Activated naive CD4-positive, alpha-beta T cell treated with anti-CD3 and anti-CD28 coated beads, Interleukin-2, amount 50 U/mL, for 24 hours (primary cell): ENCODE data around the gene RTP5.

Experiments used
- H3K27ac Mint-ChIP-seq: one replicate; pipeline ENCODE4 v1.8.0; 2021; ENCODE audit warnings: mild to moderate bottlenecking, mixed read lengths
- H3K27me3 Mint-ChIP-seq: one replicate; pipeline ENCODE4 v1.8.0; 2021; ENCODE audit warnings: mixed read lengths
- H3K36me3 Mint-ChIP-seq: one replicate; pipeline ENCODE4 v1.8.0; 2021; ENCODE audit warnings: mixed read lengths
- H3K4me1 Mint-ChIP-seq: one replicate; pipeline ENCODE4 v1.8.0; 2021; ENCODE audit warnings: mixed read lengths
- H3K4me3 Mint-ChIP-seq: one replicate; pipeline ENCODE4 v1.8.0; 2021; ENCODE audit warnings: mild to moderate bottlenecking, mixed read lengths
- H3K9me3 Mint-ChIP-seq: one replicate; pipeline ENCODE4 v1.8.0; 2021; ENCODE audit warnings: mixed read lengths

RTP5 gene

DNA sequence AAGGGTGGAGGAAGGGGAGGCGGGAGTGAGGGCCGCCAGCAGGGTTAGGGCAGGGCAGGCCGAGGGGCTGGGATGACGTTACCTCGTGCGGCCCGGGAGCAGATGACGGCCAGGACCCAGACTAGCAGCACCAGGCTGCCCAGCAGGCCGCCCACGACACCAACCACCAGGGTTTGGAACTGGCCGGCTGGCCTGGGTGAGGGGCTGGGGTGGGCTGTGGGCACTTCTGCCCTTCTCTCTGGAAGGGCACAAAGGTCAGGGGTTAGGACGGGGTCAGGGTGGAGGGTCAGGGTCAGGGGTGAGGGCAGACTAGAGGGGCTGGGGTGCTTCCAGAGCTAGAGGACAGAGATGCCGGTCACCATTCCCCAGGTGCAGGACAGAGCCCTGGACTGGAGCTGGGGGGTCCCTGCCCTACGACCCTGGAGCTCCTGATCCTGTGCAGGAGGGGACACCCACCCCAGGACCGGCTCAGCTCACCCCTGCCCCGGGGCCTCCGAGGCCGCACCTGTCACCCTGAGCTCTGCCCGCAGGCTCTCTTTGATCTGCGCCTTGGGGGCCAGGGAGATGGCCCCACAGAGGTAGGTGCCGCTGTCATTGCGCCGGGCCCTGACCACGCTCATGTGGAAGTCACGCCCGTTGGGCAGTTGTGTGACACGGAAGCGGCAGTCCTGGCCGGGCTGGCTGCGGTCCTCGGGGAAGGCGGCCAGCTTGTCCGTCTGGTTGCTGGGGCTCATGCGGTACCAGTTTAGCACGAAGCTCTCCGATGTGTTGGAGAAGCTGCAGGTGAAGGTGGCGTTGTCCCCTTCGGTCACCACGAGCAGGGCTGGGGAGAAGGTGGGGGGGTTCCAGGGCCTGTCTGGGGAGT, 17.2 kb upstream of the RTP5 start:
- Mint-ChIP-seq H3K27ac (no peak overlapping the region), H3K36me3 (no peaks in the 10 kb centered on the region), H3K27me3 (no peaks in the 10 kb centered on the region), H3K4me1 (peaks cover 6% of the 10 kb centered on the region), H3K4me3 (no peak overlapping the region), H3K9me3 (no peaks in the 10 kb centered on the region)

DNA sequence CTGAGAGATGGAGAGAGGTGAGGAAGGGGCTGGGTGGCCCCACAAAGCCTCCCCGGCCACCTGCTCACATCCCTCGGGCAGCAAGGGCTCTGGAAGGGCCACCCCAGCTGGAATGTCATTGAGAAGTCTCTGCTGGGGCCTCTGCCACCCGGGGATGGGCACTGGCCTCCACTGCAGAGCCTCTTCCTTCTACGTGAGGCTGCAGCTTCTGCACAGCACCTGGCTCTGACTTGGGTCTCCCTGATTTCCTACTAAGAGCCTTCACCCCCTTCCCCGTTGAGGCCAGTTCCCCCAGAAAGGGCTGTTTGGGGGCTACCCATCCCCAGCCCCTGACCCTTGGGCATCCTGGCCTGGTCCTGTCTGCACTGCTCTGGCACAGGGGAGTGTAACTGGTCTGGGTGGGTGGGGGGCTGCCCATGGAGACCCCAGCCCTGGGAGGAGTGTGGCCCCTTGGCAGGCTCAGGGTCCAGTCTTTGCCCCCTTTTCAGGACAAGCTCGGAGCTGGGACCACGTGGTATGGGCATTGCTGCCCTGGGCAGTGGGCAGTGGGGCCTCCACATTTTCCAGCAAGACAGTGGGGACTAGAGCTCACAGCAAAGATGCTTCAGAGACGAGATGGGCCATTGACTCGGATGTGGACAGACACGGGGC, 16.4 kb upstream of the RTP5 start:
- no peaks in the 10 kb centered on the region for H3K27me3 Mint-ChIP-seq
- no peaks in the 10 kb centered on the region for H3K9me3 Mint-ChIP-seq
- H3K36me3 Mint-ChIP-seq = no peaks in the 10 kb centered on the region
- H3K4me3 Mint-ChIP-seq = no peak overlapping the region
- peaks cover 9% of the 10 kb centered on the region for H3K4me1 Mint-ChIP-seq
- no peak overlapping the region for H3K27ac Mint-ChIP-seq

DNA sequence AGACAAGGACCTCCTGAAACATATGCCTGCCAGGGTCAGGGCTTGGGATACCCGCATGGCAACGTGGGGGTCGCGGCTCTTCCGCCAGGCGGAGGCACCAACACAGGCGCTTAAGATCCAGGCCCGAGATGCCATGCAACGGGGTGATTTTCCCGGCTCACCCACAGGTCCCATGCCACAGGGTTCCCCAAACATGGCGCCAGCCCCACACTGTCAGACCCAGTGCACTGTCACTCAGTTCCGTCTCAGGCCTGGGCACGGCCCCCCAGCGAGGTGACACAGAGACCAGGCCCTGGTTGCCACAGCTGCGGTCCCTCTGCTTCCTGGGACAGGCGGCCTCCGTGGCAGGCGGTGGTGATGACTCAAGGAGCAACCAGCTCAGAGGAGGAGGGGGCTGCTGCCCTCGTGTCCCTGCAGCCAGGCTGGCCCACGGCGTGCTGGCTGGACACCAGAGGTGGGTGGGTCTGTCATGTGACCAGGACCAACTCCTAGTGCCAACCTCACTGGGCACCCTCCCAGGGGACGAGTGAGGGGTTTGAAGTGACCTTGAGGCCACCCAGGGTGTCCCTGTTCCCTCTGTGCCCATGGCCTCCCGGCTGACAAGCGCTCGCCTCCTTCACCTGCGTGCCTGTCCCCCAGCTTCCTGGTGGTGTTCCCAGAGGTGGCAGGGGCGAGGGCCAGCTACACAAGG, 15.7 kb upstream of the RTP5 start:
- Mint-ChIP-seq H3K4me1 (peaks cover 11% of the 10 kb centered on the region), H3K36me3 (no peaks in the 10 kb centered on the region), H3K4me3 (no peak overlapping the region), H3K27me3 (no peaks in the 10 kb centered on the region), H3K9me3 (no peaks in the 10 kb centered on the region), H3K27ac (no peak overlapping the region)

DNA sequence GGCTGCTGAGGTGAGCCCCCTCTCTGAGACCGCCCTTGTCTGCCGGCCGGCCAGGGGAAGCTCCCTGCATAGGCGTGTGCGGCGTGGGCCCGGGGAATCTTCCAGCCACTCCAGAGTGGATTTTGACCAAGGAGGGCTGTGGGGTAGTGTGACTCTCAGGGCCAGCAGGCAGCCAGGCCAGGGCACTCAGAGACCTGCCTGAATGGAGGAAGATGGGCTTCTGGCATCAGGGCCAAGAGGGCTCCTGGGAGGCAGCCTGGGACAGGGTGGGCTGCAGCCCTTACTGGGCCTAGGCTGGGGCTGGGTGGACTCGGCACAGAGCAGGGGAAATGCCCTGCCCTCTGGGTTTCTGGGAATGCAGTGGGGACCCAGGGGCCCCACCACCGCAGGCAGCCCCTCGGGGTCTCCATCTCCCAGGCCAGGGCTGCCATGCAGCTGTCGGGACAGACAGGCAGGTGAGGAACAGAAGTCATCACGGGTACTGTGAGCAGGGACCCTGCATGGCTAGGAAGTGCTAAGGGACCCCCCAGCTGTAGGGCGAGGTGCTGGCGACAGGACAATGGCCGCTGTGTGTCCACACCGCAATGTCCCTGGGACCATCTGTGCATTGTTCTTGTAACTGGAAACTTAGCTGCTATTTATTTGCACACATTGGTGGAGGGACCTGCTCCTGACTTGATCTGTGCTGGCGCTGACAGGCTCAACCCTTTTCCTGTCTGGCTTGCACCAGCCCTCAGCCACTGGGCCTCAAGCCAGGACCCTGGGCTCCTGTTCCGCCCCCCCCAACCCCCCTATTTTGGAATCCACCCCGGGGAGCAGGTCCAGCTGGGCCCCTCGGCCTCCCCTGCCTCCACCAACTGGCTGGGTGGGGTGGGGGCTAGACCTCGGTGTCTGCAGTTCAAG, 14.9 kb upstream of the RTP5 start:
- H3K36me3 Mint-ChIP-seq = no peaks in the 10 kb centered on the region
- H3K27me3 Mint-ChIP-seq = no peaks in the 10 kb centered on the region
- no peaks in the 10 kb centered on the region for H3K9me3 Mint-ChIP-seq
- H3K4me1 Mint-ChIP-seq = peaks cover 13% of the 10 kb centered on the region
- H3K4me3 Mint-ChIP-seq = no peak overlapping the region
- no peak overlapping the region for H3K27ac Mint-ChIP-seq

DNA sequence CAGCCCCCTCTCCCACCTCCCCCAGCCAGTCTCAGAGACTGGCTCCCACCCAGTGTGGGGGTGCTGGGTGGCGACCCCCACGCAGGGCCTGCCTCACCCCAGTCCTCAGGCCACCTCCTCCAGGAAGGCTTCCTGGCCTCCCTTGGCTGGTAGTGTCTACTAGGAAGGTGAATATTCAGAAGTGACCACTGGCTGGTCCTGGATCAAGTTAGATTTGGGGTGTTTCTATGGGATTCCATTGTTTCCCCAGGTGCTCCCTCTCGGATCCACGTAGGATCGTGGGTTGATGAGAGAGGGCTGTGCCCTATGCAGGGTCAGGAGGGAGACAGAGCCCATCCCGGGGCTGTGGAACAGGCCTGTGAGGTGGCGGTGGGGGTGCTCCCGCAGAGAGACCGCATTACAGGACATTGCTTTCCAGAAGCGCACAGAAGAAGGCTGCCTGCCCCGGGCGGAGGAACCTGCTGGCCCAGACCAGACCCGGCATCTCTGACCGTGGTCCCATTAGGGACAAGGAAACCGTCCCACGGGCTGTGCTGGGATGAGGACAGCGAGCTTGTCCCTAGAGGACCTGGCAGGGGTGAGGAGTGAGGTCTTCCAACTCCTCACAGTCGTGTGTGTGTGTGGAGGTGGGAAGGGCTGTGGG, 14.2 kb upstream of the RTP5 start:
- H3K27ac Mint-ChIP-seq = no peak overlapping the region
- H3K4me1 Mint-ChIP-seq = peaks cover 17% of the 10 kb centered on the region
- H3K4me3 Mint-ChIP-seq = no peak overlapping the region
- H3K27me3 Mint-ChIP-seq = no peaks in the 10 kb centered on the region
- no peaks in the 10 kb centered on the region for H3K9me3 Mint-ChIP-seq
- no peaks in the 10 kb centered on the region for H3K36me3 Mint-ChIP-seq

DNA sequence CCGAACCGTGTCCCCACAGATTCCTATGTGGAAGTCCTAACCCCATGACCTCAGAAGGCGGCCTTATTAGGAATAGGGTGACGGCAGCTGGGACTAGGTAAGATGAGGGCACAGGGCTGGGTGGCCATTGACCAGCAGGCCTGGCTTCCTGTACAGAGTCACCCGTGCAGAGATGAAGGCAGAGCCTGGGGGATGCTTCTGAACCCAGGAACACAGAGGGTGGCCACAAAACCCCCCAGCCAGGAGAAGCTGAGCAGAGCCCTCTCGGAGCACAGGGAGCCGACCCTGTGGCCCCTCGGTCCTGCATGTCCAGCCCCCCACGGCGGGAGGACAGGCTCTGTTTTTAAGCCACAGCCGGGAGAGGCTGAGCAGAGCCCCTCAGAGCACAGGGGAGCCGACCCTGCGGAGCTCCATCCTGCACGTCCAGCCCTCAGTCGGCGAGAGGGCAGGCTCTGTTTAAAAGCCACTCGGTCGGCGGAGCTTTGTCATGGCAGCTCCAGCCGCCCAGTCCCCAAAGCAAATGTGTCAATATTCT, 13.6 kb upstream of the RTP5 start:
- peaks cover 18% of the 10 kb centered on the region for H3K4me1 Mint-ChIP-seq
- H3K36me3 Mint-ChIP-seq = no peaks in the 10 kb centered on the region
- no peaks in the 10 kb centered on the region for H3K9me3 Mint-ChIP-seq
- H3K27ac Mint-ChIP-seq = no peak overlapping the region
- no peaks in the 10 kb centered on the region for H3K27me3 Mint-ChIP-seq
- no peak overlapping the region for H3K4me3 Mint-ChIP-seq

DNA sequence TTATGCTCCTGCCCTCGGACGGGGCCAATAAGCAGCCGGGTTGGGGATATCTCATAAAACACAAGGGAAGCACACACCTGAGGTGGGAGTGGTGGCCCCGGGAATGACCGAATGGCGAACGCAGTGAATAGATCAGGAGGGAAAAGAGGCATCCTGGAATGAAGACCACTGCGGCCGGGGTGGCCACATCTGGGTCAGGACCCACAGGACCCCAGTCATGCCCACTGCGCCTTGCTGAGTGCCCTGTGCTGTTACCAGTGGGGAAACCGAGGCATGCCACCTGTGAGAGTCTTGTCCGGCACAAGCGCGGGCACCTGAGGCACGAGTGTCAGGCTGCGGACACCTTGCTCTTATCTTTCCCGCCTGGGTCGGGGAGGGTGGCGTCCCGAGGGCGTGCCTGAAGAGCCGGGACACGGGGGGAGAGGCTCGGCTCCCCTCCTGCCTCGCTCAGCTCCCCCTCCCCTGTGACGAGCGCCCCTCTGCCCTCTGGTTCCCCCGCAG, 12.4 kb upstream of the RTP5 start:
- Mint-ChIP-seq H3K4me1 (peaks cover 29% of the 10 kb centered on the region), H3K4me3 (peak overlapping the region; percentile 42), H3K36me3 (no peaks in the 10 kb centered on the region), H3K27ac (no peak overlapping the region), H3K27me3 (peaks cover 2% of the 10 kb centered on the region), H3K9me3 (no peaks in the 10 kb centered on the region)

DNA sequence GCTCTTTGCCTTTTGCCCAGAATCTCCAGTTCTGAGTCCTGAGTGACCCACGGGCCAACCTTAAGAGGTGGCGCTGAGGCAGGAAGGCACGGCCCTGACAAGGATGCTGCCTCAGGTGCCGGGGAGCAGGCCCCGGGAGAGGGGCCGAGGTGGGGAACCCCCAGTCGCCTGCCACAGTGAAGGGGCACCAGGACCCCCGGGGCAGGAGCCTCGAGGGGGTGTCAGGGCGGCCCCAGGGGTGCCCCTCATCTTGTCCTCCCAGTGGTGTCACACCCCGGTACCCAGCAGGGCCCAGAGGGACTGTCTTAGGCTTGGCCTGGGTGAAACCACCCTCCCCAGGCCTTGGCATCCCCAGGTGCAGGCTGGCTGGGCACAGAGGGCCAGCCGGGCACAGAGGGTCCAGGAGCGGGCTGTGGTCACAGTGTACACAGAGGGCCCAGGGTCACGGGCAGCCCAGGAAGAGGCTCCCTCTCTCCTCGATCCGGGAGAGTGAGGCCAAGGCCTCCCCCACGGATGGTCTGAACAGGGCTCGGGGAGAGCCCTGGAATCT, 11.9 kb upstream of the RTP5 start:
- H3K27ac Mint-ChIP-seq = no peak overlapping the region
- H3K27me3 Mint-ChIP-seq = peaks cover 2% of the 10 kb centered on the region
- H3K4me1 Mint-ChIP-seq = peaks cover 32% of the 10 kb centered on the region
- no peaks in the 10 kb centered on the region for H3K36me3 Mint-ChIP-seq
- no peaks in the 10 kb centered on the region for H3K9me3 Mint-ChIP-seq
- H3K4me3 Mint-ChIP-seq = peak overlapping the region; percentile 84

DNA sequence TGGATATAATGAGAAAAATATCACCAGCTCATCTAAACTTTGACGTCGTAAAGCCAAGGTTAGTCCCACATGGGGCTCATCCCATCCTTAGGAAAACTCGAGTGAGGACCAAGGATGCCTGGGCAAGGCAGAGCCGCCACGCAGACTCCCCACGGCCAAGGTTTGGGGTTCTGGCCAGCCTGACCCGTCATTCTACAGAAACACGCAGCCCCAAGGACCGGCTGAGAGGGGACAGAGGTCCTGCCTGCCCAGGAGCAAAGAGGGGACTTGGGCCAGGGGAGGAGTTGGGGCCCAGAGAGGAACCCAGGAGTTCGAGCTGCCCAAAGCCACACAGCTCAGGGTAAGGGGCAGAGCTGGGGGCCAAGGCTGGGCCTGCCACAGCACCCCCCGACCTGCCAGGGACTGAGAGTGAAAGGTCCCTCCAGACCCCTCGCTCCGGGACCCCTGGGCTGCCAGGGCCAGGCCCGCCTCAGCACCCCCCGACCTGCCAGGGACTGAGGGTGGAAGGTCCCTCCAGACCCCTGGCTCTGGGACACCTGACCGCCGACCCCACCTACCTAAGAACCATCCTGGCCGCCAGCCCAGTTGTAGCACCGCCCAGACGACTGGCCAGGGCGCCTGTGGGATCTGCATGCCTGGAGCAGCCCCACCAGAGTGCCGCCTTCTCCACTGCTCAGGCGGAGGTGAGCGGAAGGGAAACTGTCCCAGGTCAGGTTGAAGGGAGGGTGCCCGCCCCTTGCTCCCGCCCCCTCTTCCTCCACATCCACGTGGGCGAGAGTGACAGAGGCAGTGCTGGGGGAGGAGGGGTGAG, 11.1 kb upstream of the RTP5 start, which contains the start of gene PDCD1:
Gene PDCD1, minus strand, starts transcription at position 689 of the 811 bp plus-strand sequence. Its CDS starts 56 bp downstream, at position 633.
- H3K27me3 Mint-ChIP-seq = peaks cover 2% of the 10 kb centered on the region
- peak within 1 kb of the TSS; percentile 90 for H3K27ac Mint-ChIP-seq
- no peaks in the 10 kb centered on the region for H3K36me3 Mint-ChIP-seq
- peak within 1 kb of the TSS; percentile 84 for H3K4me3 Mint-ChIP-seq
- H3K9me3 Mint-ChIP-seq = no peaks in the 10 kb centered on the region
- H3K4me1 Mint-ChIP-seq = peaks cover 40% of the 10 kb centered on the region

DNA sequence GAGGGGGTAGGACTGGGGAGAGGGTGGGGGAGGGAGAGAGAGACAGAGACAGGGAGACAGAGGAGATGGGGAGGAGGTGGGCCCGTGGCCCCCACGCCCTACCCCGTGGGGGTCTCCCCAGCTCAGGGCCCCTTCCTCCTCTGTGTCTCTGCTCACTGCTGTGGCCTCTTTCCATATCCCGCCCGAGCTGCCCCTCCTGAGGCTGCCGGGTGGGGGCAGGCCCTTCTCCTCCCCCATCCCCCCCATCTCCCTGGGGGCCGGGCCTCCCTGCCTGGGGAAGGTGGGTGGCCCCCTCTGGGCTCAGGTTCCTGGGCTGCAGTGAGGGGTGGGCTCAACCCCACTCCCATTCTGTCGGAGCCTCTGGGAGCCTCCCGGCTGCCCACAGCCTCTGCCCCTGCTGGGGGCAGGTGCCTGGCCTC, 10.5 kb upstream of the RTP5 start:
- peaks cover 44% of the 10 kb centered on the region for H3K4me1 Mint-ChIP-seq
- peak overlapping the region; percentile 83 for H3K4me3 Mint-ChIP-seq
- H3K27me3 Mint-ChIP-seq = peaks cover 2% of the 10 kb centered on the region
- H3K36me3 Mint-ChIP-seq = no peaks in the 10 kb centered on the region
- no peak overlapping the region for H3K27ac Mint-ChIP-seq
- H3K9me3 Mint-ChIP-seq = no peaks in the 10 kb centered on the region

DNA sequence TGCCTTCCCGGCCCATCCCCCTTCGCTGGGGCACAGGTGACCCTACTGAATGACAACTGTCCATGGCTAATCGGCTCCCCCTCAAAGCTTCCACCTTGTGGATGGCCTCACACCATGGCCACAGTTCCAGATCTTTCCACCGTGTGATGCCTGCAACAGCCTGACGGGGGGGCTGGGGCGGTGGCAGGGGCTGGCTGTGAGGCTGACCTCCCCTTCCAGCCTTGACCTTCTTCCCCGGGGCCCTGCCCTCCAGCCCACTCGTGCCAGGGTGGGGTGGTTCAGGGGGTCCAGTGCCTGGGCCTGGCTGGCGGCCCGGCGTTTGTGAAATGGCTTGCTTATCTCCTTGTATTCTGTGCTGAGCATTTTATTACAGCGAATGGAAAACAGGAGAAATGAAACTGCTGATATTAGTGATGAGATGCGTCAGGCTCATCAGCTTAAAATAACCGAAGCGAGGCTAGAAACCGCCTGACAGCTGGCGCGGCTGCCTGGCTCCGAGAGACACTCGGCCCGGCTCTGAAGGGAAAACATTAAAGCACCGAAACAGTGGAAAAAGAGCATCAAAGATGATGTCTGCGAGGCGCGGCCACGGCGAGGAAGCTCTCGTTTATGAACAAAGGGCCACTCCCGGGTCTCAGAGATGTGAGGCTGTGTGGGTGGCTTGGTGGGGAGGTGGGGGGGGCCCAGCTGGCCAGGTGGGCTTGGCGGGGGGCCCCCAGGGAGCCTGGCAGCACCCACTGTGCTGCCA, 9.9 kb upstream of the RTP5 start:
- Mint-ChIP-seq H3K4me3 (peak overlapping the region; percentile 83), H3K9me3 (no peaks in the 10 kb centered on the region), H3K36me3 (no peaks in the 10 kb centered on the region), H3K4me1 (peaks cover 50% of the 10 kb centered on the region), H3K27ac (peak overlapping the region; percentile 90), H3K27me3 (peaks cover 2% of the 10 kb centered on the region)

DNA sequence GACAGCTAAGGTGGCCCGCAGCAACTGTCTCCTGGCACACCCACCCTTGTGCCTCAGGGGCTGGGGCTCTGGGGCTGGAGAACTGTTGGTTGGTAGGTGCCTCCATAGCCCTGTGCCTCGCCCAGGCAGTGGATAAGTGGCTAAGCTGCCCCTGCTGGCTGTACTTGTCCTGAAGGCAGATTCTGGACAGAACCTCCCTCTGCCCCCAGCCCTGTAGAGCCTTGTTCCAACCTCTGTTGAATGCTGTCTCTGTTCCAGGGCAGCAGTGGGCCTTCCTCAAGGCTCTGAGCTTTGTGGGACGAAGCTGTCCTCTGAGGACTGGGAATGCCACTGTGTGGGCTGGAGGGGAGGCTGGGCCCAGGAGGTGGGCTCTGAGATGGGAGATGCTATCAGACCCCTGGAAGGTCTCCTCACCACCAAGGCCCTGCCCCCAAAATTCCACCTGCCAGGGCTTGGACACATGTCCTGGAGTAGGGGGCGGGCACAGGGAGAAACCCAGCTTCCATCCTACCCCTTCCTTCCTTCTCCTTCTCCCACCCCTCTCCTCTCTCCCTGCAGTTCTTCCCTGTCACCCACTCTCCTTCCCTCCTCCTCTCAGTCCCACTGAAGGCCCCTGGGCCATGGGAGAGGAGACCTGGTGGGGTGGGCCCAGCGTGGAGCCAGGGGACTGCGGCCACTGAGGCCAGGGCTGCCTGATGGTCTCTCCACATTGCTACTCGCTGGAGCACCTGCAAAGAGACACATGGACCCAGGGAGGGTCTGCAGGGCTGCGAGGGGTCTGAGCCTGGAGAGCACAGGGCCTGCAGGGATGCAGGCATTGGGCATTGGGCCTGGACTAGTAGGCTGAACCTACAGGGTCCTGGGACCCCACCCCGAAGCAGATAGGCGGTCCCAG, 9.1 kb upstream of the RTP5 start:
- Mint-ChIP-seq H3K4me1 (peaks cover 58% of the 10 kb centered on the region), H3K27me3 (peaks cover 2% of the 10 kb centered on the region), H3K27ac (no peak overlapping the region)

More for the DNA sequence above, 9.1 kb upstream of the RTP5 start:
- Mint-ChIP-seq H3K36me3 (no peaks in the 10 kb centered on the region), H3K9me3 (no peaks in the 10 kb centered on the region), H3K4me3 (no peak overlapping the region)
